ENCODE results near the gene KRT85.
A peak's percentile ranks its signal among the peaks of the same experiment; 100 is the strongest.
"Not testable (repeated sequence)": the region's sequence is repeated elsewhere in the genome, so short reads cannot be mapped to it uniquely, and the experiment has no call there.

The KRT85 gene

GRCh38 chr12:52346593-52346992 is 20.7 kb downstream of the KRT85 start:
- no peak for DNase-seq

- DNase-seq = not testable (repeated sequence)
Measured at GRCh38 chr12:52345041-52345440, 22.2 kb downstream of the KRT85 start.

- no peak for DNase-seq
Measured at GRCh38 chr12:52344111-52344510, 23.2 kb downstream of the KRT85 start.

- no peak for DNase-seq
Measured at GRCh38 chr12:52343550-52343949, 23.7 kb downstream of the KRT85 start.

GRCh38 chr12:52342781-52343490 is 24.3 kb downstream of the KRT85 start:
- no peak for DNase-seq

- DNase-seq = no peak
Measured at GRCh38 chr12:52341066-52341580, 26.2 kb downstream of the KRT85 start.

- DNase-seq = no peak
Measured at GRCh38 chr12:52338241-52338960, 28.9 kb downstream of the KRT85 start.

GRCh38 chr12:52337054-52337453 is 30.2 kb downstream of the KRT85 start:
- DNase-seq = peak; percentile 1

- no peak for DNase-seq
Measured at GRCh38 chr12:52336641-52337040, 30.6 kb downstream of the KRT85 start.

- no peak for DNase-seq
Measured at GRCh38 chr12:52335598-52336262, 31.6 kb downstream of the KRT85 start.

GRCh38 chr12:52334185-52334584 is 33.1 kb downstream of the KRT85 start:
- DNase-seq = no peak

GRCh38 chr12:52333321-52333720 is 34.0 kb downstream of the KRT85 start:
- DNase-seq = no peak

- DNase-seq = no peak
Measured at GRCh38 chr12:52332381-52332780, 34.9 kb downstream of the KRT85 start.

GRCh38 chr12:52331833-52332232 is 35.4 kb downstream of the KRT85 start:
- no peak for DNase-seq

- no peak for DNase-seq
Measured at GRCh38 chr12:52331039-52331438, 36.2 kb downstream of the KRT85 start.

- DNase-seq = no peak
Measured at GRCh38 chr12:52327830-52328500, 39.3 kb downstream of the KRT85 start.

- DNase-seq = peak; percentile 91
Measured at GRCh38 chr12:52327052-52327829, 40.0 kb downstream of the KRT85 start.

- DNase-seq = no peak
Measured at GRCh38 chr12:52324153-52324444, 43.2 kb downstream of the KRT85 start.

GRCh38 chr12:52323416-52324152 is 43.7 kb downstream of the KRT85 start:
- DNase-seq = no peak

GRCh38 chr12:52323001-52323400 is 44.3 kb downstream of the KRT85 start:
- DNase-seq = no peak

GRCh38 chr12:52322069-52322468 is 45.2 kb downstream of the KRT85 start:
- no peak for DNase-seq

- DNase-seq = no peak
Measured at GRCh38 chr12:52321418-52321817, 45.9 kb downstream of the KRT85 start.
